CD4-positive, alpha-beta T cell treated with Interleukin-17A for 1 hour (primary cell): Measurements from ENCODE around the gene PARP4.
"Not testable (repeated sequence)": the region's sequence is repeated elsewhere in the genome, so short reads cannot be mapped to it uniquely, and the experiment has no call there.

Source experiments
- DNase-seq: peaks from one replicate; pipeline ENCODE4 v3.0.0-alpha.2; 2020

The PARP4 gene

GRCh38 chr13:24443366-24443765, 69.2 kb downstream of the PARP4 start:
- DNase-seq, result no peak

- not testable (repeated sequence) for DNase-seq
Measured at GRCh38 chr13:24426045-24426444, 86.5 kb downstream of the PARP4 start.

- DNase-seq, result not testable (repeated sequence)
Measured at GRCh38 chr13:24419668-24420067, 92.9 kb downstream of the PARP4 start.

DNA sequence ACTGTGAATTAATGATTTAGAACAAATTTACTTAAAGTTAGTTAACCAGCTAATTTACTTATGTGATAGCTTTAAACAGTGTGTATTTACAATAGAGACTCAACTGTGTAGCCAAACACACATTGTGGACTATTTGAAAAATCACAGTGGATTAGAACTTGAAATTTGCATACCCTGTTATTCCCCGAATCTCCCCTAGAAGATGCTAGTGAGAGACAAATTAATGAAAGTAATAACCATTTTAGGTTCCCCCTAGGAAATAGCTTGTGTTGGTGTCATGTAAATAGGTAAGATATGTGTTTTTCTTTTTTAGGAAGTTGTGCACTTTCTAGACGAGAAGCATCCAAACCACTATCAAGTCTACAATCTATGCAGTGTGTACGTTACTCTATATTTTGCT, 104.7 kb downstream of the PARP4 start:
- no peak for DNase-seq

GRCh38 chr13:24406524-24406923, 106.1 kb downstream of the PARP4 start:
- no peak for DNase-seq

DNA sequence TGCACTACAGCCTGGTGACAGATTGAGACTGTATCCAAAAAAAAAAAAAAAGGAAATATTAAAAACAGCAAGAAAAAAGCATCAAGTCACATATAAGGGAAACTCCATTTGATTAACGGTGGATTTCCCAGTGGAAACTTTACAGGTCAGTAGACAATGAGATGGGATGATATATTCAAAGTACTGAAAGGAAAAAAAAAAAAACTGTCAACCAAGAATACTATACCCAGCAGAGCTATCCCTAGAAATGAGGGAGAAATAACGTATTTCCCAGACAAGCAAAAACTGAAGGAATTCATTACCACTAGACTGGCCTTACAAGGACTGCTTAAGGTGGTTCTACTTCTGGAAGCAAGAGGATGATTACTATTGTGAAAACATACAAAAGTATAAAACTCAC, 115.8 kb downstream of the PARP4 start:
- DNase-seq, result no peak

GRCh38 chr13:24392972-24393371, 119.6 kb downstream of the PARP4 start:
- no peak for DNase-seq

DNA sequence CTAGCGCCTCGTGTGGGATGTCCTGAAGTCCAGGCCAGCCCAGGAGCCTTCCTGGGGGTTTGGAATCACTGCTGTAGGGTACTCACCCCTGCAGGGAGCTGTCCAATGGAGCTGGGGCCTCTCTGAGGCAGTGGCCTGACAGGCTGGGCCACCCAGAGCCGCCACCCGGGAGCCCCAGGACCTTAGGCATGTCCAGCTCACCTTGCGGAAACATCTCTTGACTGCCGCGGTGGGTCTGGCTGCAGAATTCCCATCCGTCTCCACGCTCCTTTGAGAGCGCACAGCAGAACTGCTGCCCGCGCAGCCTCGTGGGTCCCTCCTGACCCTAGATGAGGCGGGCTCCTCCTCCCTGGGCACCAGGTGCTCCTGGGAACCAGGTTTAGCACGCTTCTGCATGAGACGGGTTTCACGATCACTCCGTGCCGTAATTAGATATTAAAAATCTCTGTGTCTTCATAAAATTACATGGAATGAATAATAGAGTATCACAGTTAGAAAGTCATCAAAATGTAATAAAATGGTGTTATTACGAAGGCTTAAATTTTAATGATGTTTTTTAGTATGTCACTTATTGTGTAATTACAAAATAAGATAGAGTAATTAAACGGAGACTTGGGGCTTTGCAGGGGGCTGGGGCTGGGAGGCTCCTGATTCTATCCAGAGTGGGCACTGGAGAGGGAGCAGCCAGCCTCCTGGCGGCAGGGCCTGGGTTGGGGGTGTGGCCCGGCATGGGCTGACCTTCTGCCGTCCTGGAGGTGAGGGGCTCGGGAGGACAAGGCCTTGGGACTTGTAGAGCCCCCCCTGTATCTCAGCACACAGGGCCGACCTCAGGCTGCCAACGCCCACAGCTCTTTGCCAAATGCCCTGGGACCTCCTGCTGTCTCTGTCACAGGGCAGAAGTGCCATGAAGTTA, 120.6 kb downstream of the PARP4 start:
- DNase-seq, result not testable (repeated sequence)

GRCh38 chr13:24390795-24391194, 121.8 kb downstream of the PARP4 start:
- DNase-seq, result not testable (repeated sequence)

DNA sequence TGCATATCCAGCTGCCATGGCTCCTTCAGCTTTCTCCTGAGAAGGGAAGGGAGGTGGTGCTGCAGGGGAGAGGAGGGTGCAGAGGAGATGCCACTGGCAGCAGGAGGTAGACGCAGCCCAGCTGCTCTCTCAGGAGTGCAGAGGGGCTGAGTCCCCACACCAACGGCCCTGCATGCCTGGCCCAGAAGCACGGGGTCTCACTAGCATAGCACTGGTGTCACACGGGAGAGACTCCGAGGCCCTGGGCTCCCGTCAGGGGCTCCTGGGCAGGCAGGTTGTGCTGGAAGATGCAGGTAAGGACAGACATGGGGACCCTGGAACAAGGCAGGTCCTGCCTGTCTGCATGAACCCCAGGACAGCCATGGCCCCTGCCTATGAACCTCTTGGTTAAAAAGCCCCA, 123.1 kb downstream of the PARP4 start:
- no peak for DNase-seq

- DNase-seq, result not testable (repeated sequence)
Measured at GRCh38 chr13:24388743-24389142, 123.8 kb downstream of the PARP4 start.

GRCh38 chr13:24386816-24387708, 125.5 kb downstream of the PARP4 start:
- no peak for DNase-seq

- DNase-seq, result no peak
Measured at GRCh38 chr13:24385902-24386301, 126.7 kb downstream of the PARP4 start.

- not testable (repeated sequence) for DNase-seq
Measured at GRCh38 chr13:24384946-24385345, 127.6 kb downstream of the PARP4 start.

DNA sequence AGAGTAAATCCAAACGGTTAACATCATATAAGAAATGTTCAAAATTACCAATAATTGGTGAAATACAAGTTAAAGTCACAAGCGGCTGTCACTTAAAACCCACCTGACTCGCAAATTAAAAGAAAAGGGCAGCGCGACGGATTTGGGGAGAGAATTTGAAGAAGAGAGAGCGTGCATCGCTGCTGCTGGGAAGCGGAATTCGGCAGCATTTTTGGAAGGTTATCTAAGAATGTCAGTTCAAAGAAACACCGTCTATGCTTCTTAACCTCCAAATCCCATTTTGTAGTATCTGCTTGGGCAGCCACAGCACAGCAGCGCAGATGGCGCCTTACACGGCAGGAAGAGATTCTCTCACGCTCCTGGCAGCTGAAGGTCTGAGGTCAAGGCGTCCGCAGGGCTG, 128.5 kb downstream of the PARP4 start:
- not testable (repeated sequence) for DNase-seq

- no peak for DNase-seq
Measured at GRCh38 chr13:24381541-24382265, 130.9 kb downstream of the PARP4 start.

DNA sequence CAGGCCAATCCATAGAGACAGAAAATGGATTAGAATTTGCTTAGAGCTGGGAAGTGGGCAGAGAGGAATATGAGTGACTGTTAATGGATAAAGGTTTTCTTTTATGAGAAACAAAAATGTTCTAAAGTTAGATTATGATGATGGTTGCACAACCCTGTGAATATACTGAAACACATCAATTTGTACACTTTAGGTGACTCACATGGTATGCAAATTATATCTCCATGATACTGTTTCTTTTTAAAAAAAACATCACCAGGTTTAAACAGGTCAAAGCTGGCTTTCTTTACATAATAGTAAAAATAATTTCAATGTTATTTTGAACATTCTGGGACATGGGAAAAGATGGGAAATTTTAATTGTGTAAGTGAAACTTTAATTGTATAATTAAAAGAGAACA, 131.7 kb downstream of the PARP4 start:
- DNase-seq, result not testable (repeated sequence)

- DNase-seq, result not testable (repeated sequence)
Measured at GRCh38 chr13:24380227-24380626, 132.4 kb downstream of the PARP4 start.

DNA sequence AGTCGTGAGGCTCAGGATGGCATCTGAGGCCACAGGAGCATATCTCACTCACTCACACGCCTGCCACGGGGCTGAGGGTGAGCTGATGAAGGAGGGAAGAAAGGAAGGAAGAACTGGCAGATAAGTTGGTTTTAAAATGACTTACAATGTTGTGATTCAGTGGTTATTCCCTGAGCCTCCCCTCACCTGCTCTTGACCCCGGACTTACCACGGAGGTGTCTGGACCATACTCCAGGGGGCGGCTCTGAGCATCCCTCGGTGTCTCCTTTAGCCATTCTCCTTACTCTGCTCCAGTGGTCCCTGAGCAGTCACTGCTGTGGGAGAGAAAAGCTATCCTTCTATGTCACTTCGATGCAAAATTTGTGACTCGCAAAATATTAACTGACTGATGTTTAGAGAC, 141.3 kb downstream of the PARP4 start:
- not testable (repeated sequence) for DNase-seq
